22Rv1 (cell line): ENCODE measurements around the gene PHF21A.

Source experiments
- CTCF ChIP-seq: fragments of 450-650 bp; IDR thresholded peaks from 2 replicates; pipeline ENCODE4 v1.5.1; 2017; ENCODE audit warnings: mild to moderate bottlenecking
- ZFX ChIP-seq: fragments of 450-650 bp; IDR thresholded peaks from 2 replicates; pipeline ENCODE4 v1.6.1; 2017; ENCODE audit warnings: antibody characterized with exemption, borderline replicate concordance

GRCh38 chr11:45889966-45890365, 231.3 kb downstream of the PHF21A start:
- no peak for TF ChIP-seq CTCF
- no peak for TF ChIP-seq ZFX
